ENCODE measurements around the gene FAM20C.

The FAM20C gene

GRCh38 chr7:307970-308369 lies 115.6 kb downstream of the FAM20C start:
- H3K27ac ChIP-seq = no peak overlapping the region
- no peak for DNase-seq (ENCODE audit: low read depth, low spot score)

- H3K27ac ChIP-seq = no peak overlapping the region
- DNase-seq (ENCODE audit: low read depth, low spot score) = no peak
Measured at GRCh38 chr7:309586-310228, 117.3 kb downstream of the FAM20C start.

All from epithelial cell of prostate (primary cell).